ENCODE data around the gene PTGDR.

PTGDR gene

DNA sequence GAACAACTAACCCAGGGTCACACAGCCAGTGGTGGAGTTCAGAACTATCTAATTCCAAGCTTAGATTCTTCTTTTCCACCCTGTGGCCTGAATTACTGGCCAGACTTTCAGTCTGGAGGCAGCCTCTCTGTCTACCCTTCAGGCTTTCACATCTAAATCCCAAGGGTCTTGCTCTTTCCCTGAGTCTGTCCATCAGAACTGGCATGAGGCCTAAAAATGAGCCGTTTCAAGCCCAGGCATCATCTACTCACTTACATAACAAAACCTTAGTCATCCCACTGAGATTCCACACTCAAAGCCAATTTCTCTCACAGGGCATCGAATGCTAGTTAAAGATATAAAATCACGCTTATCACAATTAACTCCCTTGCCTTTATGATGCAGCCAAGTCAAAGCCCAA, 1.3 kb upstream of the PTGDR start:
- TF ChIP-seq TCF12 (IDR thresholded peaks at IDR 0.05; ENCODE audit: low read depth) (no peak), USF1 (IDR thresholded peaks at IDR 0.05) (no peak), FOXM1 (IDR thresholded peaks at IDR 0.05; ENCODE audit: borderline replicate concordance, low read depth) (no peak), EP300 (IDR thresholded peaks at IDR 0.05; ENCODE audit: borderline replicate concordance) (no peak), EGR1 (IDR thresholded peaks at IDR 0.05) (no peak)

- no peak for TF ChIP-seq EP300 (IDR thresholded peaks at IDR 0.05; ENCODE audit: borderline replicate concordance)
These were observed 716 bp upstream of the PTGDR start for GRCh38 chr14:52266782-52267181.

DNA sequence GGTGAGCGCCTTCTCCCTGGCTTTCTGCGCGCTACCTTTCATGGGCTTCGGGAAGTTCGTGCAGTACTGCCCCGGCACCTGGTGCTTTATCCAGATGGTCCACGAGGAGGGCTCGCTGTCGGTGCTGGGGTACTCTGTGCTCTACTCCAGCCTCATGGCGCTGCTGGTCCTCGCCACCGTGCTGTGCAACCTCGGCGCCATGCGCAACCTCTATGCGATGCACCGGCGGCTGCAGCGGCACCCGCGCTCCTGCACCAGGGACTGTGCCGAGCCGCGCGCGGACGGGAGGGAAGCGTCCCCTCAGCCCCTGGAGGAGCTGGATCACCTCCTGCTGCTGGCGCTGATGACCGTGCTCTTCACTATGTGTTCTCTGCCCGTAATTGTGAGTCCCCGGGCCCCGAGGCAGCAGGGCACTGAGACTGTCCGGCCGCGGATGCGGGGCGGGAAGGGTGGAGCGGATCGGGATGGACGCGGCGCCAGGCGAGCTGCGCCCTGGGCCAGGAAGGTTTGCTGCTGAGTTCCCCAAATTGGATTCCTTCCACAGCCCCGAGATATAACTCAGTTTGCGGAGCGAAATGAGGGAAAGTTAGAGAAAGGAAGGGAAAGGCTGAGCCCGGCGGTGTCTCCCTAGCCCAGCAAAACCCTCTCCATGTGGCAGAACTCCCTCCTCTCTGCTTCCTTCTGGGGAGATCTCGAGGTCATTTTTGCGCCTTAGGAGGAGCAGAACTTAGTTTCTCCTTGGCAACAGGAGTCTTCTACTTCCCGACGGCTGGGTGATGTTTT, 972 bp downstream of the PTGDR start:
- TF ChIP-seq ZBTB7A (IDR thresholded peaks at IDR 0.05; ENCODE audit: low read depth) (no peak), FOXM1 (IDR thresholded peaks at IDR 0.05; ENCODE audit: borderline replicate concordance, low read depth) (no peak), TCF12 (IDR thresholded peaks at IDR 0.05; ENCODE audit: low read depth) (no peak), RAD21 (IDR thresholded peaks at IDR 0.05; ENCODE audit: low read depth) (no peak)

GRCh38 chr14:52269100-52269499, 1.6 kb downstream of the PTGDR start:
- no peak for TF ChIP-seq TAF1 (IDR thresholded peaks at IDR 0.05; ENCODE audit: low read depth)
- no peak for TF ChIP-seq FOXM1 (IDR thresholded peaks at IDR 0.05; ENCODE audit: borderline replicate concordance, low read depth)
- no peak for TF ChIP-seq ZBTB7A (IDR thresholded peaks at IDR 0.05; ENCODE audit: low read depth)
- TF ChIP-seq EP300 (IDR thresholded peaks at IDR 0.05; ENCODE audit: borderline replicate concordance) = no peak
- TF ChIP-seq RAD21 (IDR thresholded peaks at IDR 0.05; ENCODE audit: low read depth) = no peak
- TF ChIP-seq CREB1 (IDR thresholded peaks at IDR 0.05; ENCODE audit: low read depth) = no peak
- TF ChIP-seq, protein P1, sequence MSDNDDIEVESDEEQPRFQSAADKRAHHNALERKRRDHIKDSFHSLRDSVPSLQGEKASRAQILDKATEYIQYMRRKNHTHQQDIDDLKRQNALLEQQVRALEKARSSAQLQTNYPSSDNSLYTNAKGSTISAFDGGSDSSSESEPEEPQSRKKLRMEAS (IDR thresholded peaks at IDR 0.05) = no peak
- TF ChIP-seq CEBPB (IDR thresholded peaks at IDR 0.05) = no peak
- no peak for TF ChIP-seq TCF12 (IDR thresholded peaks at IDR 0.05; ENCODE audit: low read depth)
- no peak for TF ChIP-seq USF1 (IDR thresholded peaks at IDR 0.05)
- no peak for TF ChIP-seq TEAD4 (IDR thresholded peaks at IDR 0.05)
- TF ChIP-seq EGR1 (IDR thresholded peaks at IDR 0.05) = no peak
- TF ChIP-seq, protein P2, sequence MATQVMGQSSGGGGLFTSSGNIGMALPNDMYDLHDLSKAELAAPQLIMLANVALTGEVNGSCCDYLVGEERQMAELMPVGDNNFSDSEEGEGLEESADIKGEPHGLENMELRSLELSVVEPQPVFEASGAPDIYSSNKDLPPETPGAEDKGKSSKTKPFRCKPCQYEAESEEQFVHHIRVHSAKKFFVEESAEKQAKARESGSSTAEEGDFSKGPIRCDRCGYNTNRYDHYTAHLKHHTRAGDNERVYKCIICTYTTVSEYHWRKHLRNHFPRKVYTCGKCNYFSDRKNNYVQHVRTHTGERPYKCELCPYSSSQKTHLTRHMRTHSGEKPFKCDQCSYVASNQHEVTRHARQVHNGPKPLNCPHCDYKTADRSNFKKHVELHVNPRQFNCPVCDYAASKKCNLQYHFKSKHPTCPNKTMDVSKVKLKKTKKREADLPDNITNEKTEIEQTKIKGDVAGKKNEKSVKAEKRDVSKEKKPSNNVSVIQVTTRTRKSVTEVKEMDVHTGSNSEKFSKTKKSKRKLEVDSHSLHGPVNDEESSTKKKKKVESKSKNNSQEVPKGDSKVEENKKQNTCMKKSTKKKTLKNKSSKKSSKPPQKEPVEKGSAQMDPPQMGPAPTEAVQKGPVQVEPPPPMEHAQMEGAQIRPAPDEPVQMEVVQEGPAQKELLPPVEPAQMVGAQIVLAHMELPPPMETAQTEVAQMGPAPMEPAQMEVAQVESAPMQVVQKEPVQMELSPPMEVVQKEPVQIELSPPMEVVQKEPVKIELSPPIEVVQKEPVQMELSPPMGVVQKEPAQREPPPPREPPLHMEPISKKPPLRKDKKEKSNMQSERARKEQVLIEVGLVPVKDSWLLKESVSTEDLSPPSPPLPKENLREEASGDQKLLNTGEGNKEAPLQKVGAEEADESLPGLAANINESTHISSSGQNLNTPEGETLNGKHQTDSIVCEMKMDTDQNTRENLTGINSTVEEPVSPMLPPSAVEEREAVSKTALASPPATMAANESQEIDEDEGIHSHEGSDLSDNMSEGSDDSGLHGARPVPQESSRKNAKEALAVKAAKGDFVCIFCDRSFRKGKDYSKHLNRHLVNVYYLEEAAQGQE (IDR thresholded peaks at IDR 0.05; ENCODE audit: low read depth) = no peak
- TF ChIP-seq NFIC (IDR thresholded peaks at IDR 0.05) = no peak
- no peak for TF ChIP-seq YY1 (IDR thresholded peaks at IDR 0.05; ENCODE audit: low read depth)

DNA sequence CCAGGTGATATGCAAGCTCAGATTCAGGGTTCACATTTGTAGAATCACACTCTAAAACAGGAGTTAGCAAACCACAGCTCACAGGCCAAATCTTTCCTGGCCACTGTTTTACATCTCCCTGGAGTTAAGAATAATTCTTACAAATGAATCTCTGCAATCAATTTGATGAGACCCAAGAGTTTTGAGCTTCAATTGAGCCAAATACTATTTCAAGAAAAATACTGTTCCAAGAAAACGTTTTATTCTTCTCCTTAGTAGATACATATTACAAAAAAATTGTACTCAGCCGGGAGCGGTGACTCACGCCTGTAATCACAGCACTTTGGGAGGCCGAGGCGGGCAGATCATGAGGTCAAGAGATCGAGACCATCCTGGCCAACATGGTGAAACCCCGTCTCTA, 2.5 kb downstream of the PTGDR start:
- TF ChIP-seq, protein P1 (IDR thresholded peaks at IDR 0.05) = no peak
- TF ChIP-seq ZBTB7A (IDR thresholded peaks at IDR 0.05; ENCODE audit: low read depth) (no peak), NFIC (IDR thresholded peaks at IDR 0.05) (no peak), FOXM1 (IDR thresholded peaks at IDR 0.05; ENCODE audit: borderline replicate concordance, low read depth) (no peak), CREB1 (IDR thresholded peaks at IDR 0.05; ENCODE audit: low read depth) (no peak)

- no peak for TF ChIP-seq CREB1 (IDR thresholded peaks at IDR 0.05; ENCODE audit: low read depth)
- TF ChIP-seq EGR1 (IDR thresholded peaks at IDR 0.05) = no peak
- no peak for TF ChIP-seq ZBTB7A (IDR thresholded peaks at IDR 0.05; ENCODE audit: low read depth)
- TF ChIP-seq TAF1 (IDR thresholded peaks at IDR 0.05; ENCODE audit: low read depth) = no peak
- TF ChIP-seq, protein P1 (IDR thresholded peaks at IDR 0.05) = no peak
- no peak for TF ChIP-seq NFIC (IDR thresholded peaks at IDR 0.05)
- TF ChIP-seq YY1 (IDR thresholded peaks at IDR 0.05; ENCODE audit: low read depth) = no peak
- no peak for TF ChIP-seq EP300 (IDR thresholded peaks at IDR 0.05; ENCODE audit: borderline replicate concordance)
- no peak for TF ChIP-seq TCF12 (IDR thresholded peaks at IDR 0.05; ENCODE audit: low read depth)
- no peak for TF ChIP-seq CEBPB (IDR thresholded peaks at IDR 0.05)
These were observed 4.0 kb downstream of the PTGDR start for GRCh38 chr14:52271538-52271937.

- TF ChIP-seq EP300 (IDR thresholded peaks at IDR 0.05; ENCODE audit: borderline replicate concordance) = no peak
- TF ChIP-seq, protein P1 (IDR thresholded peaks at IDR 0.05) = no peak
- TF ChIP-seq NFIC (IDR thresholded peaks at IDR 0.05) = no peak
- TF ChIP-seq RAD21 (IDR thresholded peaks at IDR 0.05; ENCODE audit: low read depth) = peak; percentile 47
- TF ChIP-seq EGR1 (IDR thresholded peaks at IDR 0.05) = no peak
- TF ChIP-seq CEBPB (IDR thresholded peaks at IDR 0.05) = no peak
These were observed 4.9 kb downstream of the PTGDR start for GRCh38 chr14:52272375-52272774.

GRCh38 chr14:52275372-52275771, 7.9 kb downstream of the PTGDR start:
- TF ChIP-seq, protein P1 (IDR thresholded peaks at IDR 0.05) = no peak

Measured in Ishikawa (cell line).